HepG2 (cell line): Measurements from ENCODE around the gene PRDX2. TPM values are rescaled to one million over a fixed set of nuclear protein-coding genes. Genes with fewer than 3 reads are reported as not detected.
A peak's percentile ranks its signal among the peaks of the same experiment; 100 is the strongest.

Experiments
- FOSL2 ChIP-seq: sonication (generic); formaldehyde crosslinking; IDR thresholded peaks from 2 replicates; pipeline ENCODE4 v1.4.0; 2020; ENCODE audit warnings: missing genetic modification reagents
- HMG20A ChIP-seq: IDR thresholded peaks from 2 replicates; pipeline ENCODE4 v1.6.1; 2016; ENCODE audit warnings: borderline replicate concordance
- HNF4G ChIP-seq, 2 experiments: sonication (generic) in 1 of 2; formaldehyde crosslinking in 1 of 2; IDR thresholded peaks; 2 replicates each; pipeline versions ENCODE4 v1.4.0 to v1.6.1; 2011 to 2020; ENCODE audit warnings: borderline replicate concordance in 2 of 2, low read depth in 2 of 2, mild to moderate bottlenecking in 2 of 2, low read length in 1 of 2, missing genetic modification reagents in 1 of 2, moderate library complexity in 1 of 2
- MAFF ChIP-seq: IDR thresholded peaks from 2 replicates; pipeline ENCODE4 v1.6.1; 2011; ENCODE audit warnings: low read depth, low read length, improper control_type of control experiment
- MED13 ChIP-seq: sonication (generic); formaldehyde crosslinking; IDR thresholded peaks from 2 replicates; pipeline ENCODE4 v1.5.0; 2020; ENCODE audit warnings: missing genetic modification reagents
- PAWR ChIP-seq: sonication (generic); formaldehyde crosslinking; IDR thresholded peaks from 2 replicates; pipeline ENCODE4 v1.4.0; 2020; ENCODE audit warnings: missing genetic modification reagents, mild to moderate bottlenecking, borderline replicate concordance
- PCBP1 ChIP-seq: fragments of 200-400 bp; formaldehyde crosslinking; IDR thresholded peaks from 2 replicates; pipeline ENCODE4 v1.6.1; 2017; ENCODE audit warnings: mild to moderate bottlenecking, low read depth, low read length, borderline replicate concordance
- SMC3 ChIP-seq: IDR thresholded peaks from 2 replicates; pipeline ENCODE4 v1.6.1; 2011; ENCODE audit warnings: low read length, improper control_type of control experiment
- SRSF4 ChIP-seq: fragments of 200-400 bp; formaldehyde crosslinking; IDR thresholded peaks from one replicate; pipeline ENCODE4 v1.6.1; 2018; ENCODE audit warnings: mild to moderate bottlenecking, low read depth, low read length, moderate library complexity; ENCODE audit not compliant: poor library complexity, severe bottlenecking
- THYN1 ChIP-seq: sonication (generic); formaldehyde crosslinking; IDR thresholded peaks from 2 replicates; pipeline ENCODE4 v1.8.1; 2023; ENCODE audit warnings: low read depth, mild to moderate bottlenecking, moderate library complexity, missing genetic modification reagents, borderline replicate concordance
- TRIM24 ChIP-seq: sonication (generic); formaldehyde crosslinking; IDR thresholded peaks from 2 replicates; pipeline ENCODE4 v1.8.0; 2022; ENCODE audit warnings: mild to moderate bottlenecking, missing genetic modification reagents
- U2AF1 ChIP-seq: fragments of 200-400 bp; formaldehyde crosslinking; optimal IDR thresholded peaks from 2 replicates; pipeline ENCODE3; 2017; ENCODE audit warnings: mild to moderate bottlenecking, low read depth, low read length
- U2AF2 ChIP-seq: fragments of 200-400 bp; formaldehyde crosslinking; IDR thresholded peaks from 2 replicates; pipeline ENCODE4 v1.6.1; 2017; ENCODE audit warnings: low read depth, mild to moderate bottlenecking, low read length
- ZBTB49 ChIP-seq: sonication (generic); formaldehyde crosslinking; IDR thresholded peaks from 2 replicates; pipeline ENCODE4 v1.4.0; 2020; ENCODE audit warnings: missing genetic modification reagents, borderline replicate concordance
- ZNF230 ChIP-seq: sonication (generic); formaldehyde crosslinking; IDR thresholded peaks from 2 replicates; pipeline ENCODE4 v1.4.0; 2020; ENCODE audit warnings: mild to moderate bottlenecking, missing genetic modification reagents
- ZNF335 ChIP-seq: sonication (generic); formaldehyde crosslinking; IDR thresholded peaks from 2 replicates; pipeline ENCODE4 v1.4.0; 2020; ENCODE audit warnings: missing genetic modification reagents
- ZNF367 ChIP-seq: sonication (generic); formaldehyde crosslinking; IDR thresholded peaks from 2 replicates; pipeline ENCODE4 v1.4.0; 2020; ENCODE audit warnings: missing genetic modification reagents, borderline replicate concordance
- ZNF597 ChIP-seq: sonication (generic); formaldehyde crosslinking; IDR thresholded peaks from 2 replicates; pipeline ENCODE4 v1.5.0; 2020; ENCODE audit warnings: missing genetic modification reagents
- ZNF776 ChIP-seq: sonication (generic); formaldehyde crosslinking; IDR thresholded peaks from 2 replicates; pipeline ENCODE4 v1.4.0; 2020; ENCODE audit warnings: mild to moderate bottlenecking, missing genetic modification reagents
- polyA plus RNA-seq, 8 experiments: library from polyadenylated mRNA; depleted of rRNA in 3 of 8; stranded (reverse) in 7 of 8; unstranded in 1 of 8; fragments of >200 nt; fragmentation: Illumina TruSeq in 4 of 8; extraction: Trizol in 4 of 8; gene quantifications; 2 replicates each; pipeline versions ENCODE4 v1.2.1 to v1.2.3, GENCODE V29; 2011 to 2016; ENCODE audit warnings: low read depth in 4 of 8, missing spikeins in 1 of 8, mixed read lengths in 1 of 8; ENCODE audit not compliant: insufficient read depth in 1 of 8
- total RNA-seq, 5 experiments: library from RNA; depleted of rRNA; stranded (reverse); fragments of >200 nt; fragmentation: Illumina TruSeq; extraction: Trizol; gene quantifications; 2 replicates each; pipeline ENCODE4 v1.2.3, GENCODE V29; 2016; ENCODE audit warnings: low read depth in 1 of 5
- TF ChIP-seq, protein P1 (sequence below): sonication (generic); formaldehyde crosslinking; IDR thresholded peaks from 2 replicates; pipeline ENCODE4 v1.4.0; 2020; ENCODE audit warnings: low read depth, mild to moderate bottlenecking, missing genetic modification reagents
- TF ChIP-seq, protein P2 (sequence below): sonication (generic); formaldehyde crosslinking; IDR thresholded peaks from 2 replicates; pipeline ENCODE4 v1.5.1; 2020; ENCODE audit warnings: missing genetic modification reagents, mild to moderate bottlenecking, borderline replicate concordance
- TF ChIP-seq, protein P3 (sequence below): sonication (generic); formaldehyde crosslinking; IDR thresholded peaks from 2 replicates; pipeline ENCODE4 v1.4.0; 2020; ENCODE audit warnings: mild to moderate bottlenecking, missing genetic modification reagents

The PRDX2 gene
- total and polyA plus RNA-seq, 2 of the 13 experiments (the other 11 are each of a cell fraction or from before 2014, with no cell fraction given): 218 to 381 TPM

DNA sequence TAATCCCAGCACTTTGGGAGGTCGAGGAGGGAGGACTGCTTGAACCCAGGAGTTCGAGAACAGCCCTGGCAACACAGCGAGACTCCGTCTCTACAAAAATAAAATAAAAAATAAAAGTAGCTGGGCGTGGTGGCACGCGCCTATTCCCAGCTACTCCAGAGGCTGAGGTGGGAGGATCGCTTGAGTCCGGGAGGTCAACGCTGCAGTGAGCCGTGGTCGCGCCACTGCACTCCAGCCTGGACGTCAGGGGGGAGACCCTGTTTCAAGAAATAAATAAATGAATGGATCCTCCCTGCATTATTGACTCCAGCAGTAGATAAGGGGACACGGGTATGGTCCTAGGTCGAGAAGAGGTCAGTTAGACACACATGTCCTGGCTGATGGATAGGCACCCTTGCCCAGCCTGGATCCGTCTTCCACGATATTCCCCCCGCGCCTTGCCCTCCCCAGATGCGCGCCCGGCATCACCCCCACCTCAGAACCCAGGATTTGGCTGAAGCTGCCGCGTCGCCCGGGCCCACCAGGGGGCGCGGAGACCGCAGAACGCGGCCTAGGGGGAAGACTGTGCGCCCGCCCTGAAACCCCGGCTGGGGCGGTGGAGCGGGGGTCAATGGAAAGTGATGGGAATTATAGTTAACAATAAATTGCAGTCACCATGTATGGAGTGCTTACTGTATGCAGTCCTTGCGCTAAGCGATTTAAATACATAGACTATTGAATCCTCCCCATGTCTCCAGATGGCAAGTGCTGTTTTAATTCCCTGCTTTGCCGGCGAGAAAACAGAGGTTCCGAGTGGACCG lies 24.2 kb downstream of the PRDX2 start (continued):
- TF ChIP-seq PAWR (CRISPR knock-in tag) (no peak), PCBP1 (no peak), ZNF335 (CRISPR knock-in tag) (no peak), U2AF1 (no peak), HMG20A (no peak), TRIM24 (CRISPR knock-in tag) (no peak), FOSL2 (CRISPR knock-in tag) (no peak), HNF4G (IDR thresholded peaks at IDR 0.05; ENCODE audit: borderline replicate concordance, low read depth, low read length) (no peak), HNF4G (CRISPR knock-in tag; IDR thresholded peaks at IDR 0.05; ENCODE audit: borderline replicate concordance, low read depth) (no peak), SRSF4 (no peak), ZNF776 (CRISPR knock-in tag) (no peak), ZNF367 (CRISPR knock-in tag) (no peak), ZNF597 (CRISPR knock-in tag) (no peak), MAFF (no peak), U2AF2 (no peak), THYN1 (CRISPR knock-in tag) (no peak), ZBTB49 (no peak), SMC3 (peak; percentile 40; the same call in 1 of the 2 replicates), MED13 (CRISPR knock-in tag) (no peak), ZNF230 (CRISPR knock-in tag) (no peak)
- TF ChIP-seq, protein P1, sequence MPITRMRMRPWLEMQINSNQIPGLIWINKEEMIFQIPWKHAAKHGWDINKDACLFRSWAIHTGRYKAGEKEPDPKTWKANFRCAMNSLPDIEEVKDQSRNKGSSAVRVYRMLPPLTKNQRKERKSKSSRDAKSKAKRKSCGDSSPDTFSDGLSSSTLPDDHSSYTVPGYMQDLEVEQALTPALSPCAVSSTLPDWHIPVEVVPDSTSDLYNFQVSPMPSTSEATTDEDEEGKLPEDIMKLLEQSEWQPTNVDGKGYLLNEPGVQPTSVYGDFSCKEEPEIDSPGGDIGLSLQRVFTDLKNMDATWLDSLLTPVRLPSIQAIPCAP: no peak
- TF ChIP-seq, protein P2, sequence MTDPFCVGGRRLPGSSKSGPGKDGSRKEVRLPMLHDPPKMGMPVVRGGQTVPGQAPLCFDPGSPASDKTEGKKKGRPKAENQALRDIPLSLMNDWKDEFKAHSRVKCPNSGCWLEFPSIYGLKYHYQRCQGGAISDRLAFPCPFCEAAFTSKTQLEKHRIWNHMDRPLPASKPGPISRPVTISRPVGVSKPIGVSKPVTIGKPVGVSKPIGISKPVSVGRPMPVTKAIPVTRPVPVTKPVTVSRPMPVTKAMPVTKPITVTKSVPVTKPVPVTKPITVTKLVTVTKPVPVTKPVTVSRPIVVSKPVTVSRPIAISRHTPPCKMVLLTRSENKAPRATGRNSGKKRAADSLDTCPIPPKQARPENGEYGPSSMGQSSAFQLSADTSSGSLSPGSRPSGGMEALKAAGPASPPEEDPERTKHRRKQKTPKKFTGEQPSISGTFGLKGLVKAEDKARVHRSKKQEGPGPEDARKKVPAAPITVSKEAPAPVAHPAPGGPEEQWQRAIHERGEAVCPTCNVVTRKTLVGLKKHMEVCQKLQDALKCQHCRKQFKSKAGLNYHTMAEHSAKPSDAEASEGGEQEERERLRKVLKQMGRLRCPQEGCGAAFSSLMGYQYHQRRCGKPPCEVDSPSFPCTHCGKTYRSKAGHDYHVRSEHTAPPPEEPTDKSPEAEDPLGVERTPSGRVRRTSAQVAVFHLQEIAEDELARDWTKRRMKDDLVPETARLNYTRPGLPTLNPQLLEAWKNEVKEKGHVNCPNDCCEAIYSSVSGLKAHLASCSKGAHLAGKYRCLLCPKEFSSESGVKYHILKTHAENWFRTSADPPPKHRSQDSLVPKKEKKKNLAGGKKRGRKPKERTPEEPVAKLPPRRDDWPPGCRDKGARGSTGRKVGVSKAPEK (CRISPR knock-in tag): no peak
- TF ChIP-seq, protein P3, sequence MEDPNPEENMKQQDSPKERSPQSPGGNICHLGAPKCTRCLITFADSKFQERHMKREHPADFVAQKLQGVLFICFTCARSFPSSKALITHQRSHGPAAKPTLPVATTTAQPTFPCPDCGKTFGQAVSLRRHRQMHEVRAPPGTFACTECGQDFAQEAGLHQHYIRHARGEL: no peak
